Activated naive CD8-positive, alpha-beta T cell treated with anti-CD3 and anti-CD28 coated beads, Interleukin-2, amount 10 ng/mL, durations not matched to agents 7 days and 5 days (primary cell): Measurements from ENCODE around the gene HES5. TPM values are rescaled to one million over a fixed set of nuclear protein-coding genes. Genes with fewer than 3 reads are reported as not detected.
A peak's percentile ranks its signal among the peaks of the same experiment; 100 is the strongest.
"Not testable (repeated sequence)": the region's sequence is repeated elsewhere in the genome, so short reads cannot be mapped to it uniquely, and the experiment has no call there.

Experiments used
- ATAC-seq: fragments of 150-1000 bp; cut with Tn5 transposase; one replicate; pipeline ENCODE4 v1.10.0; 2021; ENCODE audit warnings: low read depth, moderate library complexity
- POLR2A ChIA-PET: fragments of 350-600 bp; sonication (Branson Sonifier 250); formaldehyde crosslinking; loops from one replicate; lab custom pipeline; 2021; ENCODE audit warnings: antibody characterized with exemption; lab: Charles Lee
- DNase-seq: peaks from one replicate; pipeline ENCODE4 v3.0.0; 2021
- H3K27ac Mint-ChIP-seq: one replicate; pipeline ENCODE4 v1.8.0; 2022; ENCODE audit warnings: mild to moderate bottlenecking, mixed read lengths
- H3K27me3 Mint-ChIP-seq: one replicate; pipeline ENCODE4 v1.8.0; 2022; ENCODE audit warnings: mild to moderate bottlenecking, moderate library complexity, mixed read lengths
- H3K36me3 Mint-ChIP-seq: one replicate; pipeline ENCODE4 v1.8.0; 2021; ENCODE audit warnings: mild to moderate bottlenecking, mixed read lengths
- H3K4me1 Mint-ChIP-seq: one replicate; pipeline ENCODE4 v1.8.0; 2021; ENCODE audit warnings: mixed read lengths
- H3K4me3 Mint-ChIP-seq: one replicate; pipeline ENCODE4 v1.8.0; 2022; ENCODE audit warnings: mild to moderate bottlenecking, moderate library complexity, mixed read lengths
- H3K9me3 Mint-ChIP-seq: one replicate; pipeline ENCODE4 v1.8.0; 2021; ENCODE audit warnings: mixed read lengths
- total RNA-seq, 2 experiments: library from RNA; stranded (reverse); gene quantifications; one replicate each; pipeline ENCODE4 v1.2.3, GENCODE V29; 2021

HES5 gene
- total RNA-seq, 2 experiments from 2014 or later = not detected

DNA sequence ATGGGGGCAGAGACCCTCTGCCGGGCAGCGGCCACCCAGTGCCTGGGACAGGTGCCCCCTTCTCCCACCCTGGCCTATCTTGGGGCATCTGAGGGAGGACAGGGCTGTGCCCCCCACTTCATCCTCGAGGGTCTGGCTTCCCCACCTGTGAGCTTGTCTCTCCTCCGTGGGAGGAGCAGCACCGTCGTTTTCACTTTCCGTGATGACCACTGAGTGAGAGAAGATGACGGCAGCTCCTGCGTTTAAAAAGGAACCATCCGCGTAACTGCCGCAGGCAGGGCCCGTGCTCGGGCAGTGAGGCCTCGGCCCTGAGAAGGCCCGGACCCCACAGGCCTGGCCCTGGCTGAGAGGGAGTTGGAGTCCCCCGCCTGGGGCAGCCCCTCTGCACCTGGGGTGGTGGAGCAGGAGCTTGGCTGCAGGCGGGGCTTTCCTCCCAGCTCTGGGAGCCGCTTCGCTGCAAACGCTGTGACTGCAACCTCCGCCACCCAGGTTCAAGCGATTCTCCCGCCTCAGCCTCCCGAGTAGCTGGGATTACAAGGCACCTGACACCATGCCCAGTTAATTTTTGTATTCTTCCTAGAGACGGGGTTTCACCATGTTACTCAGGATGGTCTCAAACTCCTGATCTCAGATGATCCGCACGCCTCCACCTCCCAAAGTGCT, 19.4 kb upstream of the HES5 start:
- DNase-seq, H3K27me3 Mint-ChIP-seq, H3K9me3 Mint-ChIP-seq, H3K36me3 Mint-ChIP-seq, ATAC-seq: not testable (repeated sequence)
- Mint-ChIP-seq H3K4me3 (peak overlapping the region; percentile 91), H3K4me1 (peaks cover 16% of the 10 kb centered on the region), H3K27ac (peak overlapping the region; percentile 96)
- POLR2A ChIA-PET = interaction anchor here (1.0 to 6.9 kb wide), 7 partner anchors 7 to 136 kb away, joined by 4 to 128 read pairs (median 71); partner anchors contain the start of genes PANK4, PEX10, PRXL2B and TNFRSF14

DNA sequence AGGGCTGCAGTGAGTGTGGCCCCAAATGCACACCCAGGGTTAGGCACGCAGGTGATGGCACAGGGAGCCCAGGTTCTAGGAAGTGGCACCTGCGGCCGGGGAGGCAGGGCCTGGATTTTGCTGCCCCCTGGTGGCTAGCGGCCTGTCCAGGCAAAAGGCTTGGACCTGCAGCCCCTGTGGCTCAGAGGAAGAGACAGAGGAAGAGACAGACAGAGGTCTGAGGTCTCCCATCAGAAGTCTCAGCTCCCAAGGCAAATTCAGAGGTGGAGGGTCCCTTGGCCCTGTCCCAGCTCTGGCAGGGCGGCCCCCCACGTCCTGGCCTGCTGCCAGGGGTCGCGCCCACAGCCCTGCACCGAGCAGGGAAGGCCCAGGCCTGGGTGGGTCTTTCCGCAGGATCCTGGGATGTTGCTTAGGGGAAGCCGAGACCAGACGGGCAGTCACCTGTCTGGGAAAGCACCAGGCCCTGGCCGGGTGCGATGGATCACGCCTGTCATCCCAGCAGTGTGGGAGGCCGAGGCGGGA, 18.1 kb upstream of the HES5 start:
- Mint-ChIP-seq H3K4me3 (peak overlapping the region; percentile 91), H3K27ac (peak overlapping the region; percentile 96), H3K27me3 (no peaks in the 10 kb centered on the region), H3K36me3 (no peaks in the 10 kb centered on the region), H3K9me3 (no peaks in the 10 kb centered on the region), H3K4me1 (peaks cover 10% of the 10 kb centered on the region)
- peak; percentile 88 for DNase-seq
- ATAC-seq = peak; percentile 24
- POLR2A ChIA-PET = interaction anchor here (0.7 to 6.9 kb wide), 24 partner anchors 9 to 690 kb away, joined by 3 to 128 read pairs (median 4); partner anchors contain the start of genes FAAP20, HES5, PANK4 and PEX10

DNA sequence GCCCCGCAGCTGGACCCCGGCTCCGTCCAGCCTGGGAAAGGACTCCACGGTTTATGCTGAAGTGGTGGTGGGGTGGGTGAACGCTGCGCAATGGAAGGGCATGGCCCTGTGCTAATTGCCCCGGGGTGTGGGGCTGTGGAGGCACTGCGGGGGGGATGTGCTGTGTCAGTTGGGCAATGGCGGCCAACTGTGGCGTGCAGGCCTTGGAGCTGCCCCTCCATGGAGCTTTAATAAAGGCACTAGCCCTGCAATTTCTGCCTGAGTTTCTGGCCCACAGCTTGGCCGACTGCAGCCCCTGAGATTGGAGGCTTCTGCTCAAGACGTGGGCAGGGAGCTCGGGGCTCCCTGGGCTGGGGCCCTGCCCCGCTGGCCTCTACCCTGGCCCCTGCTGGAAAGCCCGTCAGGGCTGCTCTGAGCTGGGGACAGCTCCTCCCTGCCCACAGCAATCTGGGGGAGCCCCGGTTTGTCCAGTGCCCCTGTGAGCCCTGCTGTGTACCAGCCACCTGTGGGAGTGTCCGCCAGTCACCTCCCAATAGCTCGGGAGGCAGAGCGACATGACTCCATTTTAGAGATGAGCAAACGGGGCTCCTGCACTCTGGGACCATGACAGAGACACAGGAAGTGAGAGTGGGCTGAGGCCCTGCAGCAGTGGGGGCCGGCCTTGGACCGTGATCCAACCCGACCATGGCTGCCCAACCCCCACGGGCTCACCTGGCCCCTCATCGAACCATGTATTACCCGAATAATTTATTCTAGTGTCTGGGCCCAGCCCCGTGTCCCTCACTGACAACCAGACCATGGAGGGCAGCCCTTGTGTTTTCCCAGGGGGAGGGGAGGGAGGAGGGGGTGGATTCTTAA, 17.4 kb upstream of the HES5 start:
- peak; percentile 34 for ATAC-seq
- peak overlapping the region; percentile 91 for H3K4me3 Mint-ChIP-seq

DNA sequence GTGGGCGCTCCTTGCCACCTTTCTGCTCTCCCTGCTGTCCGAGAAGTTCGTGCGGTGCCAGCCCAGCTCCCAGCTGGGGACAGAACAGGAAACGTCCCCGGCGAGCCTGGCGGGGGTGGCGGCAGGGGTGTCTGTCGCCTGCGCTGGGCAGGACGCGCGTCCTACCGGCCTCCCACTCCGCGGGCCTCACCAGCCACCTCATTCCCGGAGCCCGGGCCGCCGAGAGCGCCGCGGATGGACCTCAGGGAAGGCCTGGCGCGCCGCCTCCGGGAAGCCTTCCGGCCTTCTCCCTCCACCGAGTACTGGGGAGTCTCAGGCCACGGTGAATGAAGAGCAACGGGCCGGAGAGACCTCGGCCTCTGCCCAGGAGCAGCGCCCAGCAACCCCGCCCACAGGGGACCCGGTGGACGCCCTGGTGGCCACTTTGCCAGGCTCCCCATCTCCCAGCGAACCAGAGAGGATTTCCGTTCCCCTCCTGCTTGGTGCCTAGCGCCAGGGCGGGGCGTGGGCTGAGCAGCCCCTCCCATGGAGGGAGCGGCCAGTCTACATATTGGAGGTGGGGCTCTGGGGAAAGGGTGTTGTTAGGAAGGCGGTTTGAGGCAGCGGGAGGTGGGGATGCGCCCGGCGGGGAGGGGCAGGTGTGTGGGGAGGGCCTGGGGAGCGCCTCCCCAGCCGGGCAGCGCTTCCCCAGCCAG, 16.6 kb upstream of the HES5 start:
- peak; percentile 54 for ATAC-seq
- Mint-ChIP-seq H3K4me3 (peak overlapping the region; percentile 91), H3K9me3 (no peaks in the 10 kb centered on the region), H3K36me3 (no peaks in the 10 kb centered on the region), H3K27me3 (no peaks in the 10 kb centered on the region), H3K4me1 (peaks cover 10% of the 10 kb centered on the region), H3K27ac (peak overlapping the region; percentile 96)
- DNase-seq = peak; percentile 88
- POLR2A ChIA-PET = interaction anchor here (0.8 to 6.9 kb wide), 26 partner anchors 10 to 358 kb away, joined by 3 to 128 read pairs (median 4); partner anchors contain the start of genes FAAP20, HES5, MORN1 and PANK4

More for the DNA sequence above, 17.4 kb upstream of the HES5 start:
- H3K9me3 Mint-ChIP-seq = no peaks in the 10 kb centered on the region
- DNase-seq = peak; percentile 77
- no peaks in the 10 kb centered on the region for H3K36me3 Mint-ChIP-seq
- H3K4me1 Mint-ChIP-seq = peaks cover 10% of the 10 kb centered on the region
- no peaks in the 10 kb centered on the region for H3K27me3 Mint-ChIP-seq
- H3K27ac Mint-ChIP-seq = peak overlapping the region; percentile 96
- POLR2A ChIA-PET = interaction anchor here (0.7 to 6.9 kb wide), 30 partner anchors 10 to 358 kb away, joined by 3 to 128 read pairs (median 4); partner anchors contain the start of genes FAAP20, HES5, MORN1 and PANK4

DNA sequence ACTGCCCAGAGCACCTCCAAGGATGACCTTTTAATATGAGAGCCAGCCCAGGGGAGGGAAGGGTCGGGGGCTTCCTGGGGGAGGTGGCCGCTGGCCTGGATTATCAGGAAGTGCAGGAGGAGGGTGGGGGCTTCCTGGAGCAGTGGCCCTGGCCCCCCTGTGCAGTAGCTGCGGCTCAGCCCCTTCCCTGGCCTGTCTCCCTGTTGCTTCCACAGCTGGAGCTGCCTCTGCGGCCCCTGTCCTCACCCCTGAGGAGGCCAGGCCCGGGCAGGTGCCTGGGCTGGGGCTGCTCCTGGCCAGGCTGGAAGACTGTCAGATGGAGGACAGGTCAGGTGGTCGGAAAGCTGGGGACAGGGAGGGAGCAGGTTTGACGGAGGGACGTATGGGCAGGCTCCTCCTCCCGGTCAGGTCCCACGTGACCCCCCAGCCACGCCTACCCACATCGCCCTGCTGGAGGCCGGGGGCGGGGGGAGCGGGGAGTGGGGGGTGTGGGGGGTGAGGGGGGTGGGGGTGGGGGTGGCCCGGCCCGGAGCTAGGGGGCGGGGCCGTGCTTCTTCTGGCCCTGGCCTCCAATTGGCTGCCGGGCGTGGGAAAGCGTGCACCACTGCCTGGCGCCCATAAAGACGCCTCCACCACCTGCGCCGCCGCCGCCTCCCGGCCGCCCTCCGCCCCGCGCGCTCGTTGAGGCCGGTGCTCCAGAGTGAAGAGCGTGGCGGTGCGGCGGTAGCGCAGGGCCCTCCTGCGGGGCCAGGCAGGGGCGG, 15.9 kb upstream of the HES5 start:
- Mint-ChIP-seq H3K4me3 (peak overlapping the region; percentile 91), H3K27ac (peak overlapping the region; percentile 96), H3K36me3 (no peaks in the 10 kb centered on the region), H3K27me3 (peaks cover 5% of the 10 kb centered on the region), H3K4me1 (peaks cover 9% of the 10 kb centered on the region), H3K9me3 (no peaks in the 10 kb centered on the region)
- DNase-seq (peak; percentile 91), ATAC-seq (peak; percentile 37)
- POLR2A ChIA-PET = interaction anchor here (0.6 to 6.9 kb wide), 16 partner anchors 11 to 355 kb away, joined by 3 to 128 read pairs (median 6); partner anchors contain the start of genes FAAP20, HES5, MORN1 and PANK4

DNA sequence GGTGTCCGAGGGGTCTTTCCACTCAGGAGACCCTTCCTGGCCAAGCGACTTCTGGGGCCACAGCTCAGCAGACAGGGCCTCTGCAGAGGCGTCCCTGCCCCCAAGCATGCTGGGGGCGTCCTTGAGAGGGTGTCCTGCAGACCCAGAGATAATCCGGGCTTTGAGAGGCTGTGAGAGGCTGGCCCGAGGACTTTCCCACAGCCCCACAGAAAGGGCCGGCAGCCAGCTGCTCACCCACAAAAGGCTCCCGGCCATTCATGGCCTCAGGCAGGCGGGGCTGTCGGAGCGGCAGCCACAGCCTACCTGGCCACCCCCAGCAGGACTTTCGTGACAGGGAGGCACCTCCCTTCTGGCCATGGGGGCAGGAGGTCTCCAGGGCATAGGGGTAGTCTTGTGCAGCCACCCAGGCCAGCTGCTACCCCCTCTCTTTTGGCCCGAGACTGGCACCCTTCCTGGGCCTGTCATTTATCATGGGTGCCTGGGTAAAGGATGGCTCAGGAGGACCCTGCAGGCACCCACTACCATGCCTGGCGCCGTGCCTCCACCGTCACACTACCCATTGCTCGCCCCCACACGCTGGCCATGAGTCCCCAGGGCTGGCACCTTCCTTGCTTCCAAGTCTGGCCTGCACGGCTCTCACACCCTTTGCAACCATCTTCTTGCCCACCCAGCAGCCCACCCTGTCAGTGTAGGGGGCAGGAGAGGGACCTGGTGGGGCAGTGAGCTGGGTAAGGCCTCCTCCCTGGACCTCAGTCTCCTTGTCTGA, 15.0 kb upstream of the HES5 start:
- H3K27ac Mint-ChIP-seq = no peak overlapping the region
- H3K27me3 Mint-ChIP-seq = peaks cover 5% of the 10 kb centered on the region
- DNase-seq = no peak
- H3K4me1 Mint-ChIP-seq = peaks cover 7% of the 10 kb centered on the region
- no peak for ATAC-seq
- no peaks in the 10 kb centered on the region for H3K9me3 Mint-ChIP-seq
- POLR2A ChIA-PET = interaction anchor here (0.8 to 6.9 kb wide), 12 partner anchors 11 to 350 kb away, joined by 3 to 128 read pairs (median 6); partner anchors contain the start of genes FAAP20, HES5, MORN1 and PANK4
- H3K4me3 Mint-ChIP-seq = no peak overlapping the region
- no peaks in the 10 kb centered on the region for H3K36me3 Mint-ChIP-seq

DNA sequence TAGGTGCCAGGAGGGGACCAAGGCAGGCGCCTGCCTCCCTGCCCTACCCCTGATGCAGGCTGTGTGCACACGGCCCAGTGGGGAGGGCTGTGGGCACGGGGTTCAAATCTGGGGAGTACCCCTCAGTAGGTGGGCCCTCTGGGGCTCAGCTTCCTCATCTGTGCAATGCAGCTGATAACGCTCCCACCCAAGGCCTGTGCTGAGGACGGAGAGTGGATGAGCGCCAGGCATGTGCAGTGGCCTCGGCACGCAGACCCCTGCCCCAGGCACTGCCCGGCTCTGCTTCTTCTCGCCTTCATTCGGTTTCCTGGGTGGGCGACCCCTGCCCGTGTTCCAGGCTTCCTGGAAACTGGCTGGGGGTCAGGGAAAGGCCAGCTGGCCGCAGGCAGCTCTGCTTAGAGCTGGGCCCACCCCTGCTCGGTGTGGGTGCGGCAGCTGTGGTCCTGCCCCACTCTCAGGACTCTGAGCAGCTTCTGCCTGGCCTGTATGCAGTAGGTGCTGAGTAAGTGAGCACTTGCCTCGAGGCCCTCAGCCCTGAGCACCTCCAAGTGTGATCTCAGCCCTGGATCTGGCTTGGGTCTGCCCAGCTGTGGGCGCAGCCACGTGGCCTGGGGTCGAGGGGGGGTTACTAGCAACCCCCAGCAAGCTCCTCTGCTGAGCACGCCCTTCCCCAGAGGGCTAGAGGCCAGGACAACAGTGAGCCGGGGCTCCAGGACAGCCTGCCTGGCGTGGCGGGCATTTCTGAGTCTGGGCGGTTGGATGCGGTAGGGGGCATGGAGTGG, 14.2 kb upstream of the HES5 start:
- POLR2A ChIA-PET = interaction anchor here (0.7 to 6.9 kb wide), 6 partner anchors 10 to 131 kb away, joined by 3 to 128 read pairs (median 18); partner anchors contain the start of genes HES5, PANK4 and TNFRSF14
- peaks cover 5% of the 10 kb centered on the region for H3K27me3 Mint-ChIP-seq
- no peaks in the 10 kb centered on the region for H3K9me3 Mint-ChIP-seq
- no peaks in the 10 kb centered on the region for H3K36me3 Mint-ChIP-seq
- H3K4me1 Mint-ChIP-seq = peaks cover 7% of the 10 kb centered on the region
- no peak for ATAC-seq
- H3K4me3 Mint-ChIP-seq = no peak overlapping the region
- H3K27ac Mint-ChIP-seq = no peak overlapping the region
- no peak for DNase-seq

DNA sequence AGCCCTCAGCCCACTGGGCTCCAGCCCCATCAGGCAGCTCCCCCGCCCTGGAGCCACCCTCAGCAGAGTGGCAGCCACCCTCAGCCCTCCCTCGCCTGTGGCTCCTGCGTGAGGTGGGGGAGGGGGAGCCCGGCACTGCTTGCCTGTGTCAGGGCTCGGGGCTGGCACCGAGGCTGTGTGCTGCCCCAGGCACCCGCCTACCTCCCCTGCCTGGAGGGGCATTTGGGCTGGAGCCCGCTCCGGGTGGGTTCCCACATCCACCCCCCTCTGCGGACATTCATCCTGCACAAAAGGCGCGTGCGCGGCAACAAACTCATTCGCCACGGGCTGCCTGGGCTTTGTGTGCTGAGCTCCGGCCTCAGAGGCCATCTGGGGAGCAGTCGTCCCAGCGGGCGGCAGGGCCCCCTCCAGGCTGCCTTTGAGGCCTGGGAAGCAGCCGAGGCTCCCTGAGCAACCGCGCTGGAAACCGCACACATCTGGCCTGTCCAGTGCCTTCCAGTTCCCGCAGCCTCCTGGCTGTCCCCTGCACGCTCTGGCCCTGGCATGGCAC, 13.6 kb upstream of the HES5 start:
- H3K36me3 Mint-ChIP-seq = no peaks in the 10 kb centered on the region
- POLR2A ChIA-PET = interaction anchor here (0.7 to 6.9 kb wide), 2 partner anchors 10 to 18 kb away, joined by 3 to 128 read pairs; partner anchors contain the start of gene PANK4
- no peak overlapping the region for H3K4me3 Mint-ChIP-seq
- peaks cover 3% of the 10 kb centered on the region for H3K4me1 Mint-ChIP-seq
- ATAC-seq (no peak), DNase-seq (peak; percentile 66)
- H3K9me3 Mint-ChIP-seq = no peaks in the 10 kb centered on the region
- no peak overlapping the region for H3K27ac Mint-ChIP-seq
- peaks cover 5% of the 10 kb centered on the region for H3K27me3 Mint-ChIP-seq

DNA sequence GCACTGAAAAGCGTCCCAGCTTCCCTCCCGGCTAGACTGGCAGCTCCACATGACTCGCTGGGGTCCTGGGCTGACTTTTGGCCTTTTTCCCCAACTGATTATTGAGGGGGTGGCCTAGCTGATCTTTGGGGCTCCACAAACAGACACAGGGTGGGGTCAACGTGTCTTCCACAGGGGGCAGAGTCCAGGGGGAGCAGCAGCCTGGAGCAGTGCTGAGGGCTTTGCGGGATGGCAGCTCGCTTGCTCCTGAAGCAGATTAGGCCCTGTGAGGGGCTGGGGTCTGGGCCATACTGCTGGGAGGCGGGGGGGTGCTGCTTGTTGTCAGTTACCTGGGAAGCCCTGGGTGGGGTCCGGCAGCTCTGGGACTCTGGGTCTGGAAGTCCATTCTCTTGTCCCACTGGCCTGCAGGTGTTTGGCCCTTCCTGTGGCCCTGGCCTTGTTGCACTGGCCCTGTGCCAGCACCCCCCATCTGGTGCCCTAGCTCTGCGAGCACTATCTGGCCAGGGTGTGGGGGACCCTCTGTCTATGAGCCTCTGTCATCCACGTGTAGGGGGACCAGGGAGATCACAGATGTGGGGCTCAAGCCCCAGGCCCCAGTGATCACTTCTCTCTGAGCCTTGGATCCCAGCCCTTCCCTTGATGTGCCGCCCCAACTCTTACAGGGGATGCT, 12.3 kb upstream of the HES5 start:
- Mint-ChIP-seq H3K4me3 (no peak overlapping the region), H3K27me3 (peaks cover 5% of the 10 kb centered on the region), H3K9me3 (no peaks in the 10 kb centered on the region), H3K27ac (peak overlapping the region; percentile 38), H3K4me1 (no peaks in the 10 kb centered on the region), H3K36me3 (no peaks in the 10 kb centered on the region)
- DNase-seq = no peak
- POLR2A ChIA-PET = interaction anchor here (1.0 to 1.3 kb wide), 4 partner anchors 14 to 42 kb away, joined by 3 to 4 read pairs (median 4); partner anchors contain the start of genes PANK4 and TNFRSF14
- no peak for ATAC-seq

DNA sequence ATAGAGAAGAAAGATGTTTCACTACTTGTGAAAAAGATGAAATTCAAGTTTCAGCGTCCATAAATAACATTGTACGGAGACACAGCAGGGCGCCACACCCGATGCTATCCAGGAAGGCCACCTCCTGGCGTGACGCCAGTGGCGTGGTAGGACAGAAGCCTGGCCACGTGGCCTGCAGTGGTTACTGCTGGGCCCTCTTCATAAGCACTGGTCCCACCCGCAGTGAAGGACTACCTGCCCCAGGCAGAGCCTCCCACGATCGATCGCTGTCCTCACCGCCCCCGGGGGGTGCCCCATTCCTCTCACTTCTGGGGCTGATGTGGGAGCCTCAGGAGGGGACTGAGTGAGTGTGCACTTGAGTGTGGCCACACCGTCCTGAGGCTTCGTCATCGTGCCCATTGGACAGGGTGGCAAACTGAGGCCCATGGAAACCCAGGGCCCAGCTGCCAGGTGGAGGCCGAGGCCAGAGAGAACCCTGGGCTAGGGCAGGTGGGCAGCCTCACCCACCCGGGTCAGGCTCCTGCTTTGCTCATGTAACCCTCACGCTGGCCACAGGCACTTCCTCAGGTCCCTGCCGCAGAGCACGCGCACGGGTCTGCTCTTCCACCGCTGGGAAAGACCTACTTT, 11.7 kb upstream of the HES5 start:
- DNase-seq (no peak), ATAC-seq (no peak)
- Mint-ChIP-seq H3K9me3 (no peaks in the 10 kb centered on the region), H3K4me3 (no peak overlapping the region), H3K27me3 (peaks cover 5% of the 10 kb centered on the region), H3K36me3 (no peaks in the 10 kb centered on the region), H3K4me1 (no peaks in the 10 kb centered on the region), H3K27ac (no peak overlapping the region)
- POLR2A ChIA-PET = interaction anchor here (1.0 to 1.3 kb wide), 4 partner anchors 14 to 42 kb away, joined by 3 to 4 read pairs (median 4); partner anchors contain the start of genes PANK4 and TNFRSF14
